WTC11 (cell line): Measurements from ENCODE around the gene PRKCB. TPM values are rescaled to one million over a fixed set of nuclear protein-coding genes. Genes with fewer than 3 reads are reported as not detected.

Source experiments
- ATAC-seq: fragments of 200-7000 bp; cut with Tn5 transposase; 2 replicates; pipeline ENCODE4 v1.10.0; 2021; ENCODE audit warnings: mild to moderate bottlenecking, moderate library complexity
- CTCF ChIA-PET: fragments of 300-600 bp; sonication (Branson Sonifier 250); formaldehyde crosslinking; loops from one replicate; lab custom pipeline; 2021; ENCODE audit warnings: antibody characterized with exemption; lab: Charles Lee
- POLR2A ChIA-PET: fragments of 350-600 bp; sonication (Branson Sonifier 250); formaldehyde crosslinking; loops from one replicate; lab custom pipeline; 2021; ENCODE audit warnings: antibody characterized with exemption; lab: Charles Lee
- DNase-seq: peaks from one replicate; pipeline ENCODE4 v3.0.0; 2021; ENCODE audit warnings: low spot score
- H3K27ac Mint-ChIP-seq: 2 replicates; pipeline ENCODE4 v1.8.0; 2021; ENCODE audit warnings: mixed read lengths
- H3K27me3 Mint-ChIP-seq: 2 replicates; pipeline ENCODE4 v1.8.0; 2021; ENCODE audit warnings: low read depth, mild to moderate bottlenecking, moderate library complexity, mixed read lengths
- H3K36me3 Mint-ChIP-seq: 2 replicates; pipeline ENCODE4 v1.8.0; 2021; ENCODE audit warnings: mixed read lengths
- H3K4me1 Mint-ChIP-seq: 2 replicates; pipeline ENCODE4 v1.8.0; 2022; ENCODE audit warnings: mixed read lengths
- H3K4me3 Mint-ChIP-seq: 2 replicates; pipeline ENCODE4 v1.8.0; 2021; ENCODE audit warnings: mild to moderate bottlenecking, moderate library complexity, mixed read lengths
- H3K9me3 Mint-ChIP-seq: 2 replicates; pipeline ENCODE4 v1.8.0; 2021; ENCODE audit warnings: mixed read lengths
- FOXK1 ChIP-seq: sonication (generic); formaldehyde crosslinking; IDR thresholded peaks from 2 replicates; pipeline ENCODE4 v1.8.0; 2022; ENCODE audit warnings: mild to moderate bottlenecking, moderate library complexity, missing genetic modification reagents
- GRHL2 ChIP-seq: fragments of 250-450 bp; sonication (Bioruptor Pico); IDR thresholded peaks from 2 replicates; pipeline ENCODE4 v1.8.0; 2022; ENCODE audit warnings: mild to moderate bottlenecking, moderate library complexity; ENCODE audit not compliant: insufficient replicate concordance, severe bottlenecking
- GTF2I ChIP-seq: fragments of 250-450 bp; sonication (Bioruptor Pico); conservative IDR thresholded peaks from 2 replicates; pipeline ENCODE4 v1.4.0; 2021; ENCODE audit warnings: mild to moderate bottlenecking
- MXD4 ChIP-seq: fragments of 250-450 bp; sonication (Bioruptor Pico); IDR thresholded peaks from 2 replicates; pipeline ENCODE4 v1.8.0; 2021; ENCODE audit warnings: mild to moderate bottlenecking, moderate library complexity, borderline replicate concordance
- MYBL2 ChIP-seq: sonication (generic); formaldehyde crosslinking; IDR thresholded peaks from 2 replicates; pipeline ENCODE4 v1.8.1; 2023; ENCODE audit warnings: mild to moderate bottlenecking, moderate library complexity, missing genetic modification reagents
- NR1H2 ChIP-seq: sonication (generic); formaldehyde crosslinking; IDR thresholded peaks from 2 replicates; pipeline ENCODE4 v1.9.0; 2021; ENCODE audit warnings: mild to moderate bottlenecking, moderate library complexity, missing genetic modification reagents
- PRRX2 ChIP-seq: fragments of 250-450 bp; sonication (Bioruptor Pico); IDR thresholded peaks from 2 replicates; pipeline ENCODE4 v1.8.0; 2021; ENCODE audit warnings: mild to moderate bottlenecking
- SMAD4 ChIP-seq: sonication (generic); formaldehyde crosslinking; IDR thresholded peaks from 2 replicates; pipeline ENCODE4 v1.8.0; 2022; ENCODE audit warnings: mild to moderate bottlenecking, missing genetic modification reagents
- SP1 ChIP-seq: sonication (generic); formaldehyde crosslinking; conservative IDR thresholded peaks from 2 replicates; pipeline ENCODE4 v1.8.1; 2022; ENCODE audit warnings: missing genetic modification reagents
- TEAD4 ChIP-seq: sonication (generic); formaldehyde crosslinking; IDR thresholded peaks from 2 replicates; pipeline ENCODE4 v1.8.0; 2022; ENCODE audit warnings: mild to moderate bottlenecking, missing genetic modification reagents
- ZNF121 ChIP-seq: sonication (generic); formaldehyde crosslinking; IDR thresholded peaks from 2 replicates; pipeline ENCODE4 v1.8.0; 2023; ENCODE audit warnings: missing genetic modification reagents
- ZNF138 ChIP-seq: sonication (generic); formaldehyde crosslinking; conservative IDR thresholded peaks from 2 replicates; pipeline ENCODE4 v1.8.1; 2022; ENCODE audit warnings: mild to moderate bottlenecking, moderate library complexity, missing genetic modification reagents
- total RNA-seq: library from RNA; stranded (reverse); gene quantifications from 3 replicates; pipeline ENCODE4 v1.2.3, GENCODE V29; 2021
- TF ChIP-seq, protein P1 (sequence below): fragments of 250-450 bp; sonication (Bioruptor Pico); conservative IDR thresholded peaks from 2 replicates; pipeline ENCODE4 v1.9.0; 2021; ENCODE audit warnings: mild to moderate bottlenecking
- TF ChIP-seq, protein P2 (sequence below): sonication (generic); formaldehyde crosslinking; IDR thresholded peaks from 2 replicates; pipeline ENCODE4 v1.8.0; 2022; ENCODE audit warnings: mild to moderate bottlenecking, missing genetic modification reagents
- TF ChIP-seq, protein P3 (sequence below): sonication (generic); formaldehyde crosslinking; IDR thresholded peaks from 2 replicates; pipeline ENCODE4 v1.8.0; 2022; ENCODE audit warnings: mild to moderate bottlenecking, missing genetic modification reagents
- TF ChIP-seq, protein P4 (sequence below): sonication (generic); formaldehyde crosslinking; IDR thresholded peaks from 2 replicates; pipeline ENCODE4 v1.8.1; 2022; ENCODE audit warnings: mild to moderate bottlenecking, moderate library complexity, missing genetic modification reagents
- TF ChIP-seq, protein P5 (sequence below): sonication (generic); formaldehyde crosslinking; IDR thresholded peaks from 2 replicates; pipeline ENCODE4 v1.8.1; 2023; ENCODE audit warnings: mild to moderate bottlenecking, missing genetic modification reagents
- TF ChIP-seq, protein P6 (sequence below): sonication (generic); formaldehyde crosslinking; IDR thresholded peaks from 2 replicates; pipeline ENCODE4 v1.8.1; 2022; ENCODE audit warnings: low read depth, mild to moderate bottlenecking, moderate library complexity, missing genetic modification reagents, borderline replicate concordance
- TF ChIP-seq, protein P7 (sequence below): sonication (generic); formaldehyde crosslinking; IDR thresholded peaks from 2 replicates; pipeline ENCODE4 v1.8.1; 2023; ENCODE audit warnings: mild to moderate bottlenecking, missing genetic modification reagents, borderline replicate concordance
- TF ChIP-seq, protein P8 (sequence below): sonication (generic); formaldehyde crosslinking; IDR thresholded peaks from 2 replicates; pipeline ENCODE4 v1.8.0; 2023; ENCODE audit warnings: missing genetic modification reagents, mild to moderate bottlenecking, borderline replicate concordance

The PRKCB gene
- total RNA-seq, 1 experiment from 2014 or later, result 6.9 TPM

DNA sequence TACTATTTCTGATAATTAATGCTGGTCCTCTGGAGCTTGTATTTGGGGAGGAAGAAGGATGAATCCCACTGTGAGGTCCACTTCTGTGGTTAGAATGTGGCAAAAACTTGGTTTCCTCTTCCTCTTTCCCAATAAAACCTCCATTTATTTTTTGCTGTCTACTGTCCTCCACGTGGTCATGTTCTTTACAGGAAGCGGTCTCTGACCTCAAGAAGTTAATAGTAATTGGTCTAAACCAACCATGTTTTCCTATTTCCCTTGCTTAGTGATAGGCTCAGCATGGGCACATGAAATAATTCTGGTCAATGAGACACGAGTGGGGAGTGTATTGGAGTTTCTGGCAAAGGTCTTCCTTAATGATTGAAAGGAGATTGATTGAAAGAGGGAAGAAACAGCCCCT, 47.1 kb upstream of the PRKCB start (continued):
- TF ChIP-seq, protein P1, sequence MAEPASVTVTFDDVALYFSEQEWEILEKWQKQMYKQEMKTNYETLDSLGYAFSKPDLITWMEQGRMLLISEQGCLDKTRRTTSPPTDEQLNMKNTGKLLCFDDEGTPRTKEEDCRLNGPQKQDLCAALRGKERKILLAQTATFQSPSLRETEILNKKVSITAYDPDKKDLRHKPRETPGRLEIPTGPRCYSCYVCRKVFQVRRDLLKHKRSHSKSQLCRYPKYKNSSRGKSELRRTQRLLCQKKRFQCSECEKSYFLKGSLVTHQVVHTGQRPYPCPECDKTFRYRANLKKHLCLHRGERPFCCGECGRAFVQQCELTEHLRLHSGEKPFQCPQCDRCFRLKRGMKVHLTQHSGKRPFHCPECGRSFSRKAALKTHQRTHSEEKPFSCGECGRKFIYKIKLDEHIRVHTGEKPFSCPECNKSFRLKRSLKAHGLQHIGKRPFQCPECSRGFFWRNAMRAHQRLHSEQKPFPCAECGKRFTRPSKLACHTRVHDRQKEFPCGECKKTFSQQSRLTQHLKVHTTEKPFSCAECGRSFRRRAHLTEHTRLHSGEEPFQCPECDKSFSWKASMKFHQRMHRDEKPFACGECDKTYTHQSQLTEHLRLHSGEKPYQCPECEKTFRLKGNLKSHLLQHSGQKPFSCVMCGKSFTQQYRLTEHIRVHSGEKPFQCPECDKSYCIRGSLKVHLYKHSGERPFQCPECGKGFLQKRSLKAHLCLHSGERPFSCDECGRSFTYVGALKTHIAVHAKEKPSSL (CRISPR knock-in tag), result no peak
- TF ChIP-seq, protein P2, sequence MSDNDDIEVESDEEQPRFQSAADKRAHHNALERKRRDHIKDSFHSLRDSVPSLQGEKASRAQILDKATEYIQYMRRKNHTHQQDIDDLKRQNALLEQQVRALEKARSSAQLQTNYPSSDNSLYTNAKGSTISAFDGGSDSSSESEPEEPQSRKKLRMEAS (CRISPR knock-in tag), result no peak
- TF ChIP-seq SP1 (CRISPR knock-in tag) (no peak), MXD4 (CRISPR knock-in tag) (no peak), ZNF138 (CRISPR knock-in tag) (no peak), GTF2I (no peak)
- TF ChIP-seq, protein P3, sequence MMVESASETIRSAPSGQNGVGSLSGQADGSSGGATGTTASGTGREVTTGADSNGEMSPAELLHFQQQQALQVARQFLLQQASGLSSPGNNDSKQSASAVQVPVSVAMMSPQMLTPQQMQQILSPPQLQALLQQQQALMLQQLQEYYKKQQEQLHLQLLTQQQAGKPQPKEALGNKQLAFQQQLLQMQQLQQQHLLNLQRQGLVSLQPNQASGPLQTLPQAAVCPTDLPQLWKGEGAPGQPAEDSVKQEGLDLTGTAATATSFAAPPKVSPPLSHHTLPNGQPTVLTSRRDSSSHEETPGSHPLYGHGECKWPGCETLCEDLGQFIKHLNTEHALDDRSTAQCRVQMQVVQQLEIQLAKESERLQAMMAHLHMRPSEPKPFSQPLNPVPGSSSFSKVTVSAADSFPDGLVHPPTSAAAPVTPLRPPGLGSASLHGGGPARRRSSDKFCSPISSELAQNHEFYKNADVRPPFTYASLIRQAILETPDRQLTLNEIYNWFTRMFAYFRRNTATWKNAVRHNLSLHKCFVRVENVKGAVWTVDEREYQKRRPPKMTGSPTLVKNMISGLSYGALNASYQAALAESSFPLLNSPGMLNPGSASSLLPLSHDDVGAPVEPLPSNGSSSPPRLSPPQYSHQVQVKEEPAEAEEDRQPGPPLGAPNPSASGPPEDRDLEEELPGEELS, result no peak
- TF ChIP-seq, protein P4, sequence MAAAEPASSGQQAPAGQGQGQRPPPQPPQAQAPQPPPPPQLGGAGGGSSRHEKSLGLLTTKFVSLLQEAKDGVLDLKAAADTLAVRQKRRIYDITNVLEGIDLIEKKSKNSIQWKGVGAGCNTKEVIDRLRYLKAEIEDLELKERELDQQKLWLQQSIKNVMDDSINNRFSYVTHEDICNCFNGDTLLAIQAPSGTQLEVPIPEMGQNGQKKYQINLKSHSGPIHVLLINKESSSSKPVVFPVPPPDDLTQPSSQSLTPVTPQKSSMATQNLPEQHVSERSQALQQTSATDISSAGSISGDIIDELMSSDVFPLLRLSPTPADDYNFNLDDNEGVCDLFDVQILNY (CRISPR knock-in tag), result no peak
- TF ChIP-seq, protein P5, sequence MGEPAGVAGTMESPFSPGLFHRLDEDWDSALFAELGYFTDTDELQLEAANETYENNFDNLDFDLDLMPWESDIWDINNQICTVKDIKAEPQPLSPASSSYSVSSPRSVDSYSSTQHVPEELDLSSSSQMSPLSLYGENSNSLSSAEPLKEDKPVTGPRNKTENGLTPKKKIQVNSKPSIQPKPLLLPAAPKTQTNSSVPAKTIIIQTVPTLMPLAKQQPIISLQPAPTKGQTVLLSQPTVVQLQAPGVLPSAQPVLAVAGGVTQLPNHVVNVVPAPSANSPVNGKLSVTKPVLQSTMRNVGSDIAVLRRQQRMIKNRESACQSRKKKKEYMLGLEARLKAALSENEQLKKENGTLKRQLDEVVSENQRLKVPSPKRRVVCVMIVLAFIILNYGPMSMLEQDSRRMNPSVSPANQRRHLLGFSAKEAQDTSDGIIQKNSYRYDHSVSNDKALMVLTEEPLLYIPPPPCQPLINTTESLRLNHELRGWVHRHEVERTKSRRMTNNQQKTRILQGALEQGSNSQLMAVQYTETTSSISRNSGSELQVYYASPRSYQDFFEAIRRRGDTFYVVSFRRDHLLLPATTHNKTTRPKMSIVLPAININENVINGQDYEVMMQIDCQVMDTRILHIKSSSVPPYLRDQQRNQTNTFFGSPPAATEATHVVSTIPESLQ (CRISPR knock-in tag), result no peak

DNA sequence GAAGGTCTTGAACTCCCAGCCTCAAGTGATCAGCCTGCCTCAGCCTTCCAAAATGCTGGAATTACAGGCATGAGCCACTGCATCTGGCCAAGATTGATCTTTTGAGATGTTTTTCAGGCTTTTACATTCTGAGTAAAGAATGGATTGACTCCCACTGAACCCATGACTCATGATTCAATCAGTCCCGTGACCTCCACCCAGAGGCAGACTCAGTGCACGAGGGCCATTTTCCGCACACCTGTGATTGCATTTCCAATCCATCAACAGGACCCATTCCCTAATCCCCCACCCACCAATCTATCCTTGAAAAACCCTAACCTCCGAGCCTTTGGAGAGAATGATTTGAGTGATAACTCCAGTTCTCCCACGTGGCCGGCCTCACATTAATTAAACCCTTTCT, 40.4 kb upstream of the PRKCB start:
- ATAC-seq, result no peak
- Mint-ChIP-seq H3K4me1 (peaks cover 25% of the 10 kb centered on the region), H3K27ac (no peak overlapping the region), H3K4me3 (no peak overlapping the region), H3K27me3 (peaks cover 22% of the 10 kb centered on the region), H3K36me3 (no peaks in the 10 kb centered on the region; the same call in 1 of the 2 replicates), H3K9me3 (peaks cover 9% of the 10 kb centered on the region)
- ChIA-PET CTCF (no interaction called here), POLR2A (no interaction called here)
- no peak for DNase-seq
- no peak for TF ChIP-seq PRRX2 (CRISPR knock-in tag)
- TF ChIP-seq NR1H2 (CRISPR knock-in tag), result no peak
- no peak for TF ChIP-seq FOXK1 (CRISPR knock-in tag)
- TF ChIP-seq, protein P6, sequence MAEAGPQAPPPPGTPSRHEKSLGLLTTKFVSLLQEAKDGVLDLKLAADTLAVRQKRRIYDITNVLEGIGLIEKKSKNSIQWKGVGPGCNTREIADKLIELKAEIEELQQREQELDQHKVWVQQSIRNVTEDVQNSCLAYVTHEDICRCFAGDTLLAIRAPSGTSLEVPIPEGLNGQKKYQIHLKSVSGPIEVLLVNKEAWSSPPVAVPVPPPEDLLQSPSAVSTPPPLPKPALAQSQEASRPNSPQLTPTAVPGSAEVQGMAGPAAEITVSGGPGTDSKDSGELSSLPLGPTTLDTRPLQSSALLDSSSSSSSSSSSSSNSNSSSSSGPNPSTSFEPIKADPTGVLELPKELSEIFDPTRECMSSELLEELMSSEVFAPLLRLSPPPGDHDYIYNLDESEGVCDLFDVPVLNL, result no peak
- TF ChIP-seq TEAD4 (CRISPR knock-in tag), result no peak
- no peak for TF ChIP-seq ZNF121 (CRISPR knock-in tag)
- TF ChIP-seq, protein P7, sequence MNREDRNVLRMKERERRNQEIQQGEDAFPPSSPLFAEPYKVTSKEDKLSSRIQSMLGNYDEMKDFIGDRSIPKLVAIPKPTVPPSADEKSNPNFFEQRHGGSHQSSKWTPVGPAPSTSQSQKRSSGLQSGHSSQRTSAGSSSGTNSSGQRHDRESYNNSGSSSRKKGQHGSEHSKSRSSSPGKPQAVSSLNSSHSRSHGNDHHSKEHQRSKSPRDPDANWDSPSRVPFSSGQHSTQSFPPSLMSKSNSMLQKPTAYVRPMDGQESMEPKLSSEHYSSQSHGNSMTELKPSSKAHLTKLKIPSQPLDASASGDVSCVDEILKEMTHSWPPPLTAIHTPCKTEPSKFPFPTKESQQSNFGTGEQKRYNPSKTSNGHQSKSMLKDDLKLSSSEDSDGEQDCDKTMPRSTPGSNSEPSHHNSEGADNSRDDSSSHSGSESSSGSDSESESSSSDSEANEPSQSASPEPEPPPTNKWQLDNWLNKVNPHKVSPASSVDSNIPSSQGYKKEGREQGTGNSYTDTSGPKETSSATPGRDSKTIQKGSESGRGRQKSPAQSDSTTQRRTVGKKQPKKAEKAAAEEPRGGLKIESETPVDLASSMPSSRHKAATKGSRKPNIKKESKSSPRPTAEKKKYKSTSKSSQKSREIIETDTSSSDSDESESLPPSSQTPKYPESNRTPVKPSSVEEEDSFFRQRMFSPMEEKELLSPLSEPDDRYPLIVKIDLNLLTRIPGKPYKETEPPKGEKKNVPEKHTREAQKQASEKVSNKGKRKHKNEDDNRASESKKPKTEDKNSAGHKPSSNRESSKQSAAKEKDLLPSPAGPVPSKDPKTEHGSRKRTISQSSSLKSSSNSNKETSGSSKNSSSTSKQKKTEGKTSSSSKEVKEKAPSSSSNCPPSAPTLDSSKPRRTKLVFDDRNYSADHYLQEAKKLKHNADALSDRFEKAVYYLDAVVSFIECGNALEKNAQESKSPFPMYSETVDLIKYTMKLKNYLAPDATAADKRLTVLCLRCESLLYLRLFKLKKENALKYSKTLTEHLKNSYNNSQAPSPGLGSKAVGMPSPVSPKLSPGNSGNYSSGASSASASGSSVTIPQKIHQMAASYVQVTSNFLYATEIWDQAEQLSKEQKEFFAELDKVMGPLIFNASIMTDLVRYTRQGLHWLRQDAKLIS (CRISPR knock-in tag), result no peak
- TF ChIP-seq MYBL2 (CRISPR knock-in tag), result no peak
- TF ChIP-seq GRHL2, result no peak
- no peak for TF ChIP-seq SMAD4 (CRISPR knock-in tag)
- TF ChIP-seq, protein P8, sequence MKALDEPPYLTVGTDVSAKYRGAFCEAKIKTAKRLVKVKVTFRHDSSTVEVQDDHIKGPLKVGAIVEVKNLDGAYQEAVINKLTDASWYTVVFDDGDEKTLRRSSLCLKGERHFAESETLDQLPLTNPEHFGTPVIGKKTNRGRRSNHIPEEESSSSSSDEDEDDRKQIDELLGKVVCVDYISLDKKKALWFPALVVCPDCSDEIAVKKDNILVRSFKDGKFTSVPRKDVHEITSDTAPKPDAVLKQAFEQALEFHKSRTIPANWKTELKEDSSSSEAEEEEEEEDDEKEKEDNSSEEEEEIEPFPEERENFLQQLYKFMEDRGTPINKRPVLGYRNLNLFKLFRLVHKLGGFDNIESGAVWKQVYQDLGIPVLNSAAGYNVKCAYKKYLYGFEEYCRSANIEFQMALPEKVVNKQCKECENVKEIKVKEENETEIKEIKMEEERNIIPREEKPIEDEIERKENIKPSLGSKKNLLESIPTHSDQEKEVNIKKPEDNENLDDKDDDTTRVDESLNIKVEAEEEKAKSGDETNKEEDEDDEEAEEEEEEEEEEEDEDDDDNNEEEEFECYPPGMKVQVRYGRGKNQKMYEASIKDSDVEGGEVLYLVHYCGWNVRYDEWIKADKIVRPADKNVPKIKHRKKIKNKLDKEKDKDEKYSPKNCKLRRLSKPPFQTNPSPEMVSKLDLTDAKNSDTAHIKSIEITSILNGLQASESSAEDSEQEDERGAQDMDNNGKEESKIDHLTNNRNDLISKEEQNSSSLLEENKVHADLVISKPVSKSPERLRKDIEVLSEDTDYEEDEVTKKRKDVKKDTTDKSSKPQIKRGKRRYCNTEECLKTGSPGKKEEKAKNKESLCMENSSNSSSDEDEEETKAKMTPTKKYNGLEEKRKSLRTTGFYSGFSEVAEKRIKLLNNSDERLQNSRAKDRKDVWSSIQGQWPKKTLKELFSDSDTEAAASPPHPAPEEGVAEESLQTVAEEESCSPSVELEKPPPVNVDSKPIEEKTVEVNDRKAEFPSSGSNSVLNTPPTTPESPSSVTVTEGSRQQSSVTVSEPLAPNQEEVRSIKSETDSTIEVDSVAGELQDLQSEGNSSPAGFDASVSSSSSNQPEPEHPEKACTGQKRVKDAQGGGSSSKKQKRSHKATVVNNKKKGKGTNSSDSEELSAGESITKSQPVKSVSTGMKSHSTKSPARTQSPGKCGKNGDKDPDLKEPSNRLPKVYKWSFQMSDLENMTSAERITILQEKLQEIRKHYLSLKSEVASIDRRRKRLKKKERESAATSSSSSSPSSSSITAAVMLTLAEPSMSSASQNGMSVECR (CRISPR knock-in tag), result no peak
